Karpas-422 (cell line): ENCODE data around the gene UTF1. TPM values are rescaled to one million over a fixed set of nuclear protein-coding genes. Genes with fewer than 3 reads are reported as not detected.

Experiments used
- DNase-seq: peaks from one replicate; pipeline ENCODE4 v3.0.0-alpha.2; 2015
- H2AFZ ChIP-seq: fragments of 200-600 bp; sonication (generic); 2 replicates; pipeline ENCODE4 v1.6.1; 2014; ENCODE audit warnings: antibody characterized with exemption, low read length, mixed read lengths
- H3K27ac ChIP-seq: fragments of 200-600 bp; sonication (generic); 2 replicates; pipeline ENCODE4 v1.5.1; 2014; ENCODE audit warnings: mild to moderate bottlenecking, low read length, moderate library complexity
- H3K27me3 ChIP-seq: fragments of 200-600 bp; sonication (generic); 2 replicates; pipeline ENCODE4 v1.6.1; 2014; ENCODE audit warnings: low read length, mixed read lengths
- H3K36me3 ChIP-seq: fragments of 200-600 bp; sonication (generic); 2 replicates; pipeline ENCODE4 v1.6.1; 2014; ENCODE audit warnings: low read length, mixed read lengths; ENCODE audit not compliant: insufficient read depth
- H3K4me1 ChIP-seq: fragments of 200-600 bp; sonication (generic); 2 replicates; pipeline ENCODE4 v1.6.1; 2014; ENCODE audit warnings: mild to moderate bottlenecking, low read length, mixed read lengths
- H3K4me2 ChIP-seq: fragments of 200-600 bp; sonication (generic); 2 replicates; pipeline ENCODE4 v1.6.1; 2014; ENCODE audit warnings: low read length, low read depth, mild to moderate bottlenecking; ENCODE audit not compliant: poor library complexity, severe bottlenecking
- H3K4me3 ChIP-seq: fragments of 200-600 bp; sonication (generic); 2 replicates; pipeline ENCODE4 v1.5.1; 2014; ENCODE audit warnings: mild to moderate bottlenecking, antibody characterized with exemption, low read length, mixed read lengths
- H3K79me2 ChIP-seq: fragments of 200-600 bp; sonication (generic); 2 replicates; pipeline ENCODE4 v1.6.1; 2014; ENCODE audit warnings: mild to moderate bottlenecking, low read length, mixed read lengths
- H3K9ac ChIP-seq: fragments of 200-600 bp; sonication (generic); 2 replicates; pipeline ENCODE4 v1.6.0; 2014; ENCODE audit warnings: low read length
- H3K9me2 ChIP-seq: fragments of 200-600 bp; sonication (generic), shearing (Covaris generic); replicated peaks from 2 replicates; pipeline ENCODE4 v1.6.0; 2014; ENCODE audit warnings: mild to moderate bottlenecking, low read length, moderate library complexity; ENCODE audit not compliant: insufficient read depth
- H3K9me3 ChIP-seq: fragments of 300-700, 200-600 bp; sonication (generic); 2 replicates; pipeline ENCODE4 v1.6.1; 2014; ENCODE audit warnings: low read length, mixed read lengths
- H4K20me1 ChIP-seq: fragments of 200-600 bp; sonication (generic); 2 replicates; pipeline ENCODE4 v1.6.1; 2014; ENCODE audit warnings: mild to moderate bottlenecking, antibody characterized with exemption, low read length, low read depth; ENCODE audit not compliant: insufficient read depth
- total RNA-seq: library from RNA; depleted of rRNA; stranded (reverse); fragments of >200 nt; shearing (Covaris generic); gene quantifications from 2 replicates; pipeline ENCODE4 v1.2.3, GENCODE V29; 2014; ENCODE audit warnings: low replicate concordance

Gene UTF1
- total RNA-seq, 1 experiment from 2014 or later = not detected

- Histone ChIP-seq H3K79me2 (no peaks in the 10 kb centered on the region), H3K4me3 (no peak overlapping the region), H3K27ac (no peak overlapping the region), H3K9me3 (no peaks in the 10 kb centered on the region), H3K9ac (no peak overlapping the region), H4K20me1 (no peaks in the 10 kb centered on the region), H3K9me2 (no peaks in the 10 kb centered on the region), H3K4me2 (no peak overlapping the region), H3K36me3 (no peaks in the 10 kb centered on the region), H2AFZ (no peak overlapping the region), H3K4me1 (no peaks in the 10 kb centered on the region), H3K27me3 (no peaks in the 10 kb centered on the region)
- no peak for DNase-seq
Observed at GRCh38 chr10:133199488-133199885, 30.5 kb upstream of the UTF1 start.

GRCh38 chr10:133199992-133200611 lies 29.9 kb upstream of the UTF1 start:
- Histone ChIP-seq H4K20me1 (no peaks in the 10 kb centered on the region), H3K79me2 (no peaks in the 10 kb centered on the region), H3K36me3 (no peaks in the 10 kb centered on the region), H3K27ac (no peak overlapping the region), H3K4me2 (no peak overlapping the region), H3K27me3 (no peaks in the 10 kb centered on the region), H3K4me3 (no peak overlapping the region), H3K4me1 (no peaks in the 10 kb centered on the region), H3K9me3 (no peaks in the 10 kb centered on the region), H3K9me2 (no peaks in the 10 kb centered on the region), H2AFZ (no peak overlapping the region), H3K9ac (no peak overlapping the region)
- no peak for DNase-seq

- Histone ChIP-seq H2AFZ (no peak overlapping the region), H3K27me3 (no peaks in the 10 kb centered on the region), H3K27ac (no peak overlapping the region), H3K36me3 (no peaks in the 10 kb centered on the region), H3K9ac (no peak overlapping the region), H3K4me2 (no peak overlapping the region), H3K9me2 (no peaks in the 10 kb centered on the region), H3K79me2 (no peaks in the 10 kb centered on the region), H3K4me3 (no peak overlapping the region), H3K4me1 (no peaks in the 10 kb centered on the region), H4K20me1 (no peaks in the 10 kb centered on the region), H3K9me3 (no peaks in the 10 kb centered on the region)
- no peak for DNase-seq
Observed at GRCh38 chr10:133200621-133201031, 29.4 kb upstream of the UTF1 start.

GRCh38 chr10:133201151-133201947 lies 28.7 kb upstream of the UTF1 start:
- H3K4me2 ChIP-seq = no peak overlapping the region
- H2AFZ ChIP-seq = no peak overlapping the region
- no peak overlapping the region for H3K4me3 ChIP-seq
- H3K36me3 ChIP-seq = no peaks in the 10 kb centered on the region
- no peaks in the 10 kb centered on the region for H3K9me2 ChIP-seq
- no peaks in the 10 kb centered on the region for H3K27me3 ChIP-seq
- H3K9me3 ChIP-seq = no peaks in the 10 kb centered on the region
- no peaks in the 10 kb centered on the region for H3K79me2 ChIP-seq
- no peaks in the 10 kb centered on the region for H3K4me1 ChIP-seq
- DNase-seq = no peak
- H4K20me1 ChIP-seq = no peaks in the 10 kb centered on the region
- H3K27ac ChIP-seq = no peak overlapping the region
- H3K9ac ChIP-seq = no peak overlapping the region

GRCh38 chr10:133201948-133202725 lies 27.9 kb upstream of the UTF1 start:
- H3K27ac ChIP-seq = no peak overlapping the region
- H3K9me2 ChIP-seq = no peaks in the 10 kb centered on the region
- H2AFZ ChIP-seq = no peak overlapping the region
- H3K9me3 ChIP-seq = no peaks in the 10 kb centered on the region
- no peak overlapping the region for H3K4me2 ChIP-seq
- no peaks in the 10 kb centered on the region for H3K4me1 ChIP-seq
- H3K27me3 ChIP-seq = no peaks in the 10 kb centered on the region
- H3K79me2 ChIP-seq = no peaks in the 10 kb centered on the region
- H3K4me3 ChIP-seq = no peak overlapping the region
- DNase-seq = no peak
- no peak overlapping the region for H3K9ac ChIP-seq
- no peaks in the 10 kb centered on the region for H3K36me3 ChIP-seq
- H4K20me1 ChIP-seq = no peaks in the 10 kb centered on the region

- no peak overlapping the region for H2AFZ ChIP-seq
- no peaks in the 10 kb centered on the region for H3K36me3 ChIP-seq
- H3K9me2 ChIP-seq = no peaks in the 10 kb centered on the region
- H3K9me3 ChIP-seq = no peaks in the 10 kb centered on the region
- H3K4me1 ChIP-seq = no peaks in the 10 kb centered on the region
- DNase-seq = no peak
- H3K27ac ChIP-seq = no peak overlapping the region
- H3K4me2 ChIP-seq = no peak overlapping the region
- no peak overlapping the region for H3K9ac ChIP-seq
- H3K27me3 ChIP-seq = no peaks in the 10 kb centered on the region
- H3K79me2 ChIP-seq = no peaks in the 10 kb centered on the region
- no peak overlapping the region for H3K4me3 ChIP-seq
- no peaks in the 10 kb centered on the region for H4K20me1 ChIP-seq
Observed at GRCh38 chr10:133202778-133203651, 27.0 kb upstream of the UTF1 start.

- H3K36me3 ChIP-seq = no peaks in the 10 kb centered on the region
- H3K27me3 ChIP-seq = no peaks in the 10 kb centered on the region
- DNase-seq = no peak
- no peak overlapping the region for H3K4me2 ChIP-seq
- H3K9ac ChIP-seq = no peak overlapping the region
- H2AFZ ChIP-seq = no peak overlapping the region
- no peaks in the 10 kb centered on the region for H4K20me1 ChIP-seq
- no peak overlapping the region for H3K27ac ChIP-seq
- no peak overlapping the region for H3K4me3 ChIP-seq
- no peaks in the 10 kb centered on the region for H3K4me1 ChIP-seq
- H3K79me2 ChIP-seq = no peaks in the 10 kb centered on the region
- H3K9me3 ChIP-seq = no peaks in the 10 kb centered on the region
- no peaks in the 10 kb centered on the region for H3K9me2 ChIP-seq
Observed at GRCh38 chr10:133203652-133204195, 26.3 kb upstream of the UTF1 start.
